ENCODE results near the gene ATXN1.

ATXN1 gene

GRCh38 chr6:16665992-16666391 is 95.3 kb downstream of the ATXN1 start:
- no peak overlapping the region for H3K4me3 ChIP-seq (ENCODE audit: low read depth, low read length)
- TF ChIP-seq, protein P1, sequence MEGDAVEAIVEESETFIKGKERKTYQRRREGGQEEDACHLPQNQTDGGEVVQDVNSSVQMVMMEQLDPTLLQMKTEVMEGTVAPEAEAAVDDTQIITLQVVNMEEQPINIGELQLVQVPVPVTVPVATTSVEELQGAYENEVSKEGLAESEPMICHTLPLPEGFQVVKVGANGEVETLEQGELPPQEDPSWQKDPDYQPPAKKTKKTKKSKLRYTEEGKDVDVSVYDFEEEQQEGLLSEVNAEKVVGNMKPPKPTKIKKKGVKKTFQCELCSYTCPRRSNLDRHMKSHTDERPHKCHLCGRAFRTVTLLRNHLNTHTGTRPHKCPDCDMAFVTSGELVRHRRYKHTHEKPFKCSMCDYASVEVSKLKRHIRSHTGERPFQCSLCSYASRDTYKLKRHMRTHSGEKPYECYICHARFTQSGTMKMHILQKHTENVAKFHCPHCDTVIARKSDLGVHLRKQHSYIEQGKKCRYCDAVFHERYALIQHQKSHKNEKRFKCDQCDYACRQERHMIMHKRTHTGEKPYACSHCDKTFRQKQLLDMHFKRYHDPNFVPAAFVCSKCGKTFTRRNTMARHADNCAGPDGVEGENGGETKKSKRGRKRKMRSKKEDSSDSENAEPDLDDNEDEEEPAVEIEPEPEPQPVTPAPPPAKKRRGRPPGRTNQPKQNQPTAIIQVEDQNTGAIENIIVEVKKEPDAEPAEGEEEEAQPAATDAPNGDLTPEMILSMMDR (IDR thresholded peaks at IDR 0.05; ENCODE audit: borderline replicate concordance, insufficient read depth, low read depth, low read length) = no peak

- TF ChIP-seq, protein P1 (IDR thresholded peaks at IDR 0.05; ENCODE audit: borderline replicate concordance, insufficient read depth, low read depth, low read length) = no peak
- H3K4me3 ChIP-seq (ENCODE audit: low read depth, low read length) = no peak overlapping the region
These were observed 96.1 kb downstream of the ATXN1 start for GRCh38 chr6:16665182-16665581.

- TF ChIP-seq, protein P1 (IDR thresholded peaks at IDR 0.05; ENCODE audit: borderline replicate concordance, insufficient read depth, low read depth, low read length) = no peak
- H3K4me3 ChIP-seq (ENCODE audit: low read depth, low read length) = no peak overlapping the region
These were observed 97.4 kb downstream of the ATXN1 start for GRCh38 chr6:16663901-16664300.

GRCh38 chr6:16660157-16660497 is 101.1 kb downstream of the ATXN1 start:
- TF ChIP-seq, protein P1 (IDR thresholded peaks at IDR 0.05; ENCODE audit: borderline replicate concordance, insufficient read depth, low read depth, low read length) = no peak
- no peak overlapping the region for H3K4me3 ChIP-seq (ENCODE audit: low read depth, low read length)

DNA sequence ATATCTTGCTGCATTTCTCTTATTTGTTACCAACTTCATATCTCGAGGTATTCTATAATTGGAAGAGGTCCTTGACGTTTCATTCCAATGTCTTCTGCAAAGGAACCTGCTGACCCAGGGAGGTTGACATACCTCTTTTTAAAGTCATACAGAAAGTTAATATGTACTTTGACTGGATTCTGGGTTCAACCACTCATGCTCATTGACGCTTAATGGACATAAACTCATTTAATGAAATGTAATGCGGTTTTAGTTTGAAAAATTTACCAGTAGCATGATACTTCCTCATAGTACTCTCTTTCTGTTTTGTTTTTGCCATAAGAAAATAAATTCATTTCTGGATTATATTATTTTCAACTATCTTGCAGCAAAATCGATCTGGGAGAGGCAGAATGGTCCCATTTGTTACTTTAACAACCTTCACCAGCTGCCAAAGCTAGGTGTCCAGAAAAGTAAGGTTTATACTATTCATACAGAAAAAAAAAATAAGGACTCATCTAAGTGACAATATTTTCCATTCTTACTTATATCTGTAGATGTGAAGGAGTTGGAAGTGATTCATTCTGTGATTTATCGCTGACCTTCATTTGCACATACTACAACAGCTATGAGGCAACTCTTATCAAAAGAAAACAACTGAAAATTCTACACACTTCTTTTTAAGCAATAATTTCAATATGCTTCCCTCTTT is 101.6 kb downstream of the ATXN1 start:
- no peak overlapping the region for H3K4me3 ChIP-seq (ENCODE audit: low read depth, low read length)
- TF ChIP-seq, protein P1 (IDR thresholded peaks at IDR 0.05; ENCODE audit: borderline replicate concordance, insufficient read depth, low read depth, low read length) = no peak

DNA sequence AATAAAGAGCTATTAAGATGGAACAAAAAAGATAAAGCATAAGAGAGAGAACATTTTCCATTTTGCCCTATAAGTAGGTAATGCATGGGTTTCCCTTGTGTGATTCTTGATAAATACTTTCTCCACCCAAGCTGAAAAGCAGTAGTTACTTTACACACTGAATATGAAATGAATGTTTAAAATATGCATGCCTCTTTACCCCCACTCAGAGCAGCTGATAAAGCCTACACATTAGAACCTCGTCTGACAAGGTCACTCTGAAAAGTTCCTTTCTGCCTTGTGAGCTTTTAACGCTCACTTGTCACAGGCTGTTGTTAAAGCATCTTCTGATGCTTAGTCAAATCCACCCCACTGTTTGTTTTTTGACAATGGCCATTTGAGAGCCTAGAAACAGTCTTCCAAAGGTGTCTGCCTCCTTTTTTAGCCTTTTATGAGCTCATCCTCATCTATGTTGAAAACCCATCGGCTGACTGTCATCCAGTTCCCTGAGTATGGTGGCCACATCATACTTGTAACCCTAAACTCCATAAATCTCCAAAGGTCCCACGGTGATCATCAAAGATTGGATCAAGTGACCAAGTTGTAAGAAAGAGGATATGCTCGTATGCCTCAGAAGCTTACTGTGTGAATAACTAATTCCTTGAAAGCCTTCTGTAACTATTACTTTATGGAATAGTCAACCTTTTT is 102.8 kb downstream of the ATXN1 start:
- H3K4me3 ChIP-seq (ENCODE audit: low read depth, low read length) = no peak overlapping the region
- TF ChIP-seq, protein P1 (IDR thresholded peaks at IDR 0.05; ENCODE audit: borderline replicate concordance, insufficient read depth, low read depth, low read length) = no peak

- H3K4me3 ChIP-seq (ENCODE audit: low read depth, low read length) = no peak overlapping the region
- TF ChIP-seq, protein P1 (IDR thresholded peaks at IDR 0.05; ENCODE audit: borderline replicate concordance, insufficient read depth, low read depth, low read length) = no peak
These were observed 103.5 kb downstream of the ATXN1 start for GRCh38 chr6:16657768-16658167.

All from GM12875 (cell line).